Erythroblast (primary cell): ENCODE measurements around the gene ITIH1.

Source experiments
- GATA1 ChIP-seq: IDR thresholded peaks from 2 replicates; pipeline ENCODE4 v1.6.1; 2011; ENCODE audit warnings: low read depth, mild to moderate bottlenecking, control low read depth, low read length, moderate library complexity
- POLR2A ChIP-seq: IDR thresholded peaks from 2 replicates; pipeline ENCODE4 v1.6.1; 2011; ENCODE audit warnings: mild to moderate bottlenecking, low read length

DNA sequence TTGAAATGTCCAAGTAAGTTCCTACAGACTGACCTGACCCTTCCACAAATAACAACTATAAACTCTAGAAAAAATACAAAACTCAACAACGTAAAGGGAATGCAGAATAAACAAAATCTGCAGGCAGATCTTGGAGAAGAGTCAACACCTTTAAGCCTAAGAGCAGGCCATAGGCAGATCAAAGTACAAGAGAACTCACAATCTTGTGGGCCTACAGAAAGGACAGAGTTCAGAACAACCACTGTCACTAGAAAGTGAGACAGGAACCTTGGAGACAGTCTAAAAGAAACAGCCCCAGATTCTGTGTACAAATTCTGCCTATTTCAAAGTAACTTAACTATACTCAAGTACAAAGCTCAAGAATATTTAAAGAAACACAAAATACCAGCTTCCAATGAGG lies 37.7 kb upstream of the ITIH1 start:
- TF ChIP-seq POLR2A, result no peak
- TF ChIP-seq GATA1, result no peak
